ENCODE results near the gene DPH7.
"Not testable (repeated sequence)": the region's sequence is repeated elsewhere in the genome, so short reads cannot be mapped to it uniquely, and the experiment has no call there.

Gene DPH7

GRCh38 chr9:137516144-137516917 is 62.4 kb downstream of the DPH7 start:
- no peak for DNase-seq

- no peak for DNase-seq
These were observed 63.4 kb downstream of the DPH7 start for GRCh38 chr9:137515338-137515724.

DNA sequence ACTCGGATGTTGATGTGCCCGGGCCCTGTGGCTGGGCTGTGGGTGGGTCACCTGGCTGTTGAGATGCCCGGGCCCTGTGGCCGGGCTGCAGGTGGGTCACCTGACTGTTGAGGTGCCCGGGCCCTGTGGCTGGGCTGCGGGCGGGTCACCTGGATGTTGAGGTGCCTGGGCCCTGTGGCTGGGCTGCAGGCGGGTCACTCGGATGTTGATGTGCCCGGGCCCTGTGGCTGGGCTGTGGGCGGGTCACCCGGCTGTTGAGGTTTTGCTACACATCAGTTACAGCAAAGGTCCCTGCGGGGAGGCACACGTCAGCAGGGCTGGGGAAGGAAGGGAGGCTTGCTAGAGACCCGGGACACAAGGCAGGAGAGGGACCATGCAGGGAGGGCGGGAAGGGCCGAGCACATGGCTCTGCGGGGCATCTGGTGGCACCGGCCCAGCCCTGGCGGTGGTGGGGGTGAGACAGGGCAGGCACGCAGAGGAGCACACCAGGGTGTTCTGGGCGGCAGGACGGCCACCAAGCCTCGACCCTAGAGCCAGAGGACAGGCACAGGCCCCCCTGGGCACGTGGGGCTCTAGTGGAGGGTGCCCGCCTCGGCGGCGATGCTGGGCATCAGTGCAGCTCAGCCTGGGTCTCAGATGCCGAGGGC is 63.9 kb downstream of the DPH7 start:
- DNase-seq: no peak

DNA sequence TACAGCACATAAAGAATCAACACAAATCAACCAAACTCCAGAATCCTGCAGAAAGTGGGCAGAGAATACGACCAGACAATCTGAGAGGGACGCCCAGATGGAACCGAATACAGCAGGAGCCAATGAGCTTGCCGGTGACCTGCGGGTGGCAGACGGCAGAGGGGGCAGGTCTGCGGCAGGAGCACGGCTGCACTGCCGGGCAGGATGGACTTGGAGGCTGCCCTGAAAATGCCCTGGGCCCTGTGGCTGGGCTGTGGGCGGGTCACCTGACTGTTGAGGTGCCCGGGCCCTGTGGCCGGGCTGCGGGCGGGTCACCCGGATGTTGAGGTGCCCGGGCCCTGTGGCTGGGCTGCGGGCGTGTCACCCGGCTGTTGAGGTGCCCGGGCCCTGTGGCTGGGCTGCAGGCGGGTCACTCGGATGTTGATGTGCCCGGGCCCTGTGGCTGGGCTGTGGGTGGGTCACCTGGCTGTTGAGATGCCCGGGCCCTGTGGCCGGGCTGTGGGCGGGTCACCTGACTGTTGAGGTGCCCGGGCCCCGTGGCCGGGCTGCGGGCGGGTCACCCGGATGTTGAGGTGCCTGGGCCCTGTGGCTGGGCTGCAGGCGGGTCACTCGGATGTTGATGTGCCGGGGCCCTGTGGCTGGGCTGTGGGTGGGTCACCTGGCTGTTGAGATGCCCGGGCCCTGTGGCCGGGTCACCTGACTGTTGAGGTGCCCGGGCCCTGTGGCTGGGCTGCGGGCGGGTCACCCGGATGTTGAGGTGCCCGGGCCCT is 64.7 kb downstream of the DPH7 start:
- DNase-seq: not testable (repeated sequence)

GRCh38 chr9:137513136-137513535 is 65.6 kb downstream of the DPH7 start:
- not testable (repeated sequence) for DNase-seq

- no peak for DNase-seq
These were observed 66.8 kb downstream of the DPH7 start for GRCh38 chr9:137511758-137512463.

GRCh38 chr9:137511126-137511525 is 67.6 kb downstream of the DPH7 start:
- not testable (repeated sequence) for DNase-seq

- DNase-seq: no peak
These were observed 69.5 kb downstream of the DPH7 start for GRCh38 chr9:137509198-137509597.

- no peak for DNase-seq
These were observed 72.0 kb downstream of the DPH7 start for GRCh38 chr9:137506702-137507171.

- peak; percentile 42 for DNase-seq
These were observed 72.5 kb downstream of the DPH7 start for GRCh38 chr9:137506274-137506673.

DNA sequence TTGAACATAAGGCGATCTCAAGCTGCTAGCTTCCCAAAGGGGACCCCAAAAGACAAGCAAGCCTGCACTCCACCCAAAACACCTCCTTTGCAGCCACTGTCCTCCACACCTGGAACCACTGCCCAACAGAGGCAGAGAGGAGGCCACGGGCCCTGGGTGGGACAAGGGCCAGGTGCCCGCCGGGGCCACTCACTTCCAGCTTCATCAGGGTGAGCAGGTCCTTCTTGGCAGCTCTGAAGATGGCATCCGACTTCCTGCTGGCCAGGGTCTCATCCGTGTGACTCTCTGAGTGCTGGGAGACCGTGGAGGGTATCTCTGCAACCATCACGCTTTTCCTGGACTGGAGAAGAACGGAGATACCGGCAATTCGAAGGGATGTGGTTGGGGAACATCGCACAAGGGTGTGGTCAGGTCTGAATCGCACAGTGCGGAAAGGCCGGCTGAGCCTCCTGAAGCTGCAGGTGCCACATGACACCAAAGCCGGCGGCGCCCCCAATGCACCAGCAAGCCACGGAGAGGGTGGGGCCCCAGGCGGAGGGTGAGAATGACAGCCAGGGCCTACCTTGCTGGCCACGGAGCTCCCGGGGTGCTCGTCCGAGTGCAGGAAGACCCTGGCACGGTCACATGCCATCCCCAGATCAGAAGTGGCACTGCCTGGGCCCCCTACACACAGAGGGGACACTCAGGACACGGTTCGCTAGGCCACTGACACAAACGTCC is 73.1 kb downstream of the DPH7 start:
- no peak for DNase-seq

Measured in NCI-H2029 (cell line).